ENCODE data around the gene RABGAP1L.

DNA sequence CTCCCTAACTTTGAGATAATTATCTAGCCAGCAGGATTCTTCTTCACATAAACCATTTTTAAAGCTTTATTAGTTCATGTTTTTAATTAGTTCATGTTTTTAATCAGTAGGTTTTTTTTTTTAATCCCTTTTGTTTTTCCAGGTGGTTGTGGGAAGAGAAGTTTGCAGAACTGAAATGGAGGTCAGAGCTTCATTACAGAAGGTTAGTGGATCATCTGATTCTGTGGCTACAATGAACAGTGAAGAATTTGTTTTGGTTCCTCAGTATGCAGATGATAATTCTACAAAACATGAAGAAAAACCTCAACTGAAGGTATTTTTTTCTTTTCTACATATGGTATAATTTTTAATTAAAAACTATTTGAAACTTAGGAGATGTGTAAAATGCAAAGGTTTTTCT, 59.7 kb downstream of the RABGAP1L start:
- TF ChIP-seq, protein P1, sequence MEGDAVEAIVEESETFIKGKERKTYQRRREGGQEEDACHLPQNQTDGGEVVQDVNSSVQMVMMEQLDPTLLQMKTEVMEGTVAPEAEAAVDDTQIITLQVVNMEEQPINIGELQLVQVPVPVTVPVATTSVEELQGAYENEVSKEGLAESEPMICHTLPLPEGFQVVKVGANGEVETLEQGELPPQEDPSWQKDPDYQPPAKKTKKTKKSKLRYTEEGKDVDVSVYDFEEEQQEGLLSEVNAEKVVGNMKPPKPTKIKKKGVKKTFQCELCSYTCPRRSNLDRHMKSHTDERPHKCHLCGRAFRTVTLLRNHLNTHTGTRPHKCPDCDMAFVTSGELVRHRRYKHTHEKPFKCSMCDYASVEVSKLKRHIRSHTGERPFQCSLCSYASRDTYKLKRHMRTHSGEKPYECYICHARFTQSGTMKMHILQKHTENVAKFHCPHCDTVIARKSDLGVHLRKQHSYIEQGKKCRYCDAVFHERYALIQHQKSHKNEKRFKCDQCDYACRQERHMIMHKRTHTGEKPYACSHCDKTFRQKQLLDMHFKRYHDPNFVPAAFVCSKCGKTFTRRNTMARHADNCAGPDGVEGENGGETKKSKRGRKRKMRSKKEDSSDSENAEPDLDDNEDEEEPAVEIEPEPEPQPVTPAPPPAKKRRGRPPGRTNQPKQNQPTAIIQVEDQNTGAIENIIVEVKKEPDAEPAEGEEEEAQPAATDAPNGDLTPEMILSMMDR (IDR thresholded peaks at IDR 0.05; ENCODE audit: insufficient read depth, low read length, poor library complexity, severe bottlenecking): no peak
- no peak for TF ChIP-seq EZH2phosphoT487 (conservative IDR thresholded peaks at IDR 0.05; ENCODE audit: low read length)
